Mesendoderm (in vitro differentiated cells): ENCODE data around the gene TNIP1.

Source experiments
- DNase-seq: peaks from one replicate; pipeline ENCODE4 v3.0.0; 2013
- H2AK5ac ChIP-seq: 2 replicates; pipeline ENCODE4 v1.6.1; 2013; ENCODE audit warnings: low read length, inconsistent platforms
- H2BK120ac ChIP-seq: 2 replicates; pipeline ENCODE4 v1.6.1; 2013; ENCODE audit warnings: low read depth, mild to moderate bottlenecking, low read length, moderate library complexity, mixed read lengths
- H2BK15ac ChIP-seq: replicated peaks from 2 replicates; pipeline ENCODE4 v1.6.1; 2013; ENCODE audit warnings: low read depth, mild to moderate bottlenecking, moderate library complexity
- H2BK5ac ChIP-seq: 2 replicates; pipeline ENCODE4 v1.6.1; 2013; ENCODE audit warnings: low read length, inconsistent platforms
- H3K18ac ChIP-seq: 2 replicates; pipeline ENCODE4 v1.6.1; 2013; ENCODE audit warnings: mild to moderate bottlenecking, low read length, mixed read lengths
- H3K23ac ChIP-seq: one replicate; pipeline ENCODE4 v1.6.1; 2013; ENCODE audit warnings: low read length
- H3K27ac ChIP-seq: 2 replicates; pipeline ENCODE4 v1.5.1; 2013; ENCODE audit warnings: low read depth, mild to moderate bottlenecking, inconsistent platforms, low read length, moderate library complexity
- H3K27me3 ChIP-seq: 2 replicates; pipeline ENCODE4 v1.6.1; 2013; ENCODE audit warnings: low read length, control low read depth, mild to moderate bottlenecking, inconsistent platforms; ENCODE audit not compliant: insufficient read depth, poor library complexity
- H3K36me3 ChIP-seq: 2 replicates; pipeline ENCODE4 v1.6.1; 2013; ENCODE audit warnings: low read length, inconsistent platforms; ENCODE audit not compliant: control insufficient read depth, insufficient read depth
- H3K4ac ChIP-seq: one replicate; pipeline ENCODE4 v1.6.1; 2013; ENCODE audit warnings: low read depth, mild to moderate bottlenecking, low read length, moderate library complexity
- H3K4me1 ChIP-seq: 2 replicates; pipeline ENCODE4 v1.6.1; 2013; ENCODE audit warnings: low read depth, low read length, inconsistent platforms; ENCODE audit not compliant: control insufficient read depth
- H3K4me2 ChIP-seq: 2 replicates; pipeline ENCODE4 v1.6.1; 2013; ENCODE audit warnings: low read length
- H3K4me3 ChIP-seq: 2 replicates; pipeline ENCODE4 v1.5.1; 2013; ENCODE audit warnings: mild to moderate bottlenecking, low read length
- H3K56ac ChIP-seq: one replicate; pipeline ENCODE4 v1.6.1; 2013; ENCODE audit warnings: low read length
- H3K79me1 ChIP-seq: 2 replicates; pipeline ENCODE4 v1.6.1; 2013; ENCODE audit warnings: low read length, inconsistent platforms
- H3K79me2 ChIP-seq: 2 replicates; pipeline ENCODE4 v1.6.1; 2013; ENCODE audit warnings: mild to moderate bottlenecking, low read length; ENCODE audit not compliant: control insufficient read depth, insufficient read depth
- H3K9ac ChIP-seq: 2 replicates; pipeline ENCODE4 v1.6.1; 2013; ENCODE audit warnings: low read length, inconsistent platforms
- H4K5ac ChIP-seq: one replicate; pipeline ENCODE4 v1.6.1; 2013; ENCODE audit warnings: low read length
- H4K8ac ChIP-seq: one replicate; pipeline ENCODE4 v1.6.1; 2013; ENCODE audit warnings: low read depth, mild to moderate bottlenecking, control low read depth, low read length, moderate library complexity
- WGBS: extraction: QIAGEN DNeasy Blood & Tissue Kit; methylation state at CpG from one replicate; pipeline ENCODE4 v1.1.7; 2013; ENCODE audit warnings: low lambda C conversion rate, missing lambda C conversion rate; ENCODE audit not compliant: insufficient coverage; ENCODE audit errors: extremely low coverage; 5-methylcytosine and 5-hydroxymethylcytosine counted together

The TNIP1 gene

GRCh38 chr5:151071848-151072629 is 8.8 kb downstream of the TNIP1 start:
- Histone ChIP-seq H2AK5ac (no peak overlapping the region), H2BK120ac (no peak overlapping the region), H2BK5ac (no peak overlapping the region), H4K5ac (no peak overlapping the region), H3K4me3 (no peak overlapping the region), H3K79me1 (peaks cover 8% of the 10 kb centered on the region), H2BK15ac (no peak overlapping the region), H3K27ac (no peak overlapping the region), H3K36me3 (no peaks in the 10 kb centered on the region), H3K79me2 (no peaks in the 10 kb centered on the region), H3K4me2 (no peak overlapping the region), H4K8ac (no peak overlapping the region), H3K9ac (no peak overlapping the region), H3K4me1 (no peaks in the 10 kb centered on the region), H3K27me3 (no peaks in the 10 kb centered on the region), H3K23ac (no peak overlapping the region), H3K18ac (no peak overlapping the region), H3K56ac (no peak overlapping the region), H3K4ac (no peak overlapping the region)
- WGBS: no CpG with 5 or more reads among the region's 10 CpGs
- DNase-seq: no peak

- H4K5ac ChIP-seq: no peak overlapping the region
- H3K79me2 ChIP-seq: no peaks in the 10 kb centered on the region
- H3K23ac ChIP-seq: no peak overlapping the region
- no CpG with 5 or more reads among the region's 4 CpGs for WGBS
- no peaks in the 10 kb centered on the region for H3K27me3 ChIP-seq
- no peak for DNase-seq
- no peak overlapping the region for H3K18ac ChIP-seq
- no peak overlapping the region for H3K9ac ChIP-seq
- no peak overlapping the region for H3K4me3 ChIP-seq
- no peaks in the 10 kb centered on the region for H3K4me1 ChIP-seq
- no peak overlapping the region for H2AK5ac ChIP-seq
- H3K79me1 ChIP-seq: peaks cover 8% of the 10 kb centered on the region
- no peak overlapping the region for H4K8ac ChIP-seq
- H3K36me3 ChIP-seq: no peaks in the 10 kb centered on the region
- no peak overlapping the region for H3K4ac ChIP-seq
- no peak overlapping the region for H2BK15ac ChIP-seq
- H3K4me2 ChIP-seq: no peak overlapping the region
- H2BK5ac ChIP-seq: no peak overlapping the region
- no peak overlapping the region for H2BK120ac ChIP-seq
- no peak overlapping the region for H3K56ac ChIP-seq
- no peak overlapping the region for H3K27ac ChIP-seq
Observed at GRCh38 chr5:151071021-151071420, 9.8 kb downstream of the TNIP1 start.

GRCh38 chr5:151070449-151070848 is 10.4 kb downstream of the TNIP1 start:
- Histone ChIP-seq H2BK15ac (no peak overlapping the region), H3K9ac (no peak overlapping the region), H2AK5ac (no peak overlapping the region), H4K5ac (no peak overlapping the region), H3K79me2 (no peaks in the 10 kb centered on the region), H3K4me2 (no peak overlapping the region), H3K23ac (no peak overlapping the region), H3K4me1 (no peaks in the 10 kb centered on the region), H3K79me1 (peaks cover 8% of the 10 kb centered on the region), H3K36me3 (no peaks in the 10 kb centered on the region), H2BK120ac (no peak overlapping the region), H3K4ac (no peak overlapping the region), H3K18ac (no peak overlapping the region), H2BK5ac (no peak overlapping the region), H3K56ac (no peak overlapping the region), H4K8ac (no peak overlapping the region), H3K4me3 (no peak overlapping the region), H3K27me3 (no peaks in the 10 kb centered on the region), H3K27ac (no peak overlapping the region)
- WGBS: no CpG with 5 or more reads among the region's 2 CpGs
- no peak for DNase-seq

- H3K4me2 ChIP-seq: no peak overlapping the region
- no peaks in the 10 kb centered on the region for H3K27me3 ChIP-seq
- no peaks in the 10 kb centered on the region for H3K79me2 ChIP-seq
- DNase-seq: no peak
- H2BK15ac ChIP-seq: no peak overlapping the region
- no peak overlapping the region for H2BK120ac ChIP-seq
- peaks cover 9% of the 10 kb centered on the region for H3K79me1 ChIP-seq
- H2BK5ac ChIP-seq: no peak overlapping the region
- no peak overlapping the region for H3K4ac ChIP-seq
- no peak overlapping the region for H3K9ac ChIP-seq
- WGBS: no CpG with 5 or more reads among the region's 12 CpGs
- no peak overlapping the region for H4K5ac ChIP-seq
- no peak overlapping the region for H3K27ac ChIP-seq
- no peak overlapping the region for H4K8ac ChIP-seq
- no peak overlapping the region for H2AK5ac ChIP-seq
- no peak overlapping the region for H3K56ac ChIP-seq
- no peak overlapping the region for H3K23ac ChIP-seq
- H3K4me3 ChIP-seq: no peak overlapping the region
- H3K36me3 ChIP-seq: no peaks in the 10 kb centered on the region
- H3K18ac ChIP-seq: no peak overlapping the region
- no peaks in the 10 kb centered on the region for H3K4me1 ChIP-seq
Observed at GRCh38 chr5:151068433-151069197, 12.2 kb downstream of the TNIP1 start.

GRCh38 chr5:151067632-151068432 is 13.0 kb downstream of the TNIP1 start:
- Histone ChIP-seq H3K4ac (no peak overlapping the region), H3K36me3 (no peaks in the 10 kb centered on the region), H2BK120ac (no peak overlapping the region), H3K4me2 (no peak overlapping the region), H3K27ac (no peak overlapping the region), H2BK15ac (no peak overlapping the region), H2BK5ac (no peak overlapping the region), H3K27me3 (no peaks in the 10 kb centered on the region), H3K4me3 (no peak overlapping the region), H4K5ac (no peak overlapping the region), H3K56ac (no peak overlapping the region), H3K79me1 (peaks cover 9% of the 10 kb centered on the region), H3K18ac (no peak overlapping the region), H3K79me2 (no peaks in the 10 kb centered on the region), H2AK5ac (no peak overlapping the region), H3K4me1 (no peaks in the 10 kb centered on the region), H4K8ac (no peak overlapping the region), H3K23ac (no peak overlapping the region), H3K9ac (no peak overlapping the region)
- no peak for DNase-seq
- no CpG with 5 or more reads among the region's 14 CpGs for WGBS
